Measurements from ENCODE around the gene CPNE7. TPM values are rescaled to one million over a fixed set of nuclear protein-coding genes. Genes with fewer than 3 reads are reported as not detected.

Gene CPNE7
- total RNA-seq (not detected), polyA plus RNA-seq (not detected)
- long read RNA-seq, donor 1, result 0 reads
- long read RNA-seq, donor 2, result 0 reads
- long read RNA-seq, donor 3, result 0 reads
- long read RNA-seq, donor 4, result 0 reads

GRCh38 chr16:89575247-89576152, at the start of gene CPNE7:
TSS of gene CPNE7 (plus strand) at chr16:89575758. CDS start at chr16:89575898, 140 bp downstream.
- WGBS, result 1% methylated on average over 103 of the region's 103 CpGs
- Histone ChIP-seq H3K27ac (ENCODE audit: low read length) (no peak within 1 kb of the TSS), H3K4me1 (ENCODE audit: control insufficient read depth, insufficient read depth, low read length) (no peaks in the 10 kb centered on the region), H3K4me3 (ENCODE audit: low read length) (peak within 1 kb of the TSS; percentile 14), H3K27me3 (ENCODE audit: control insufficient read depth, insufficient read depth) (no peaks in the 10 kb centered on the region), H3K9me3 (ENCODE audit: control insufficient read depth, low read length) (no peaks in the 10 kb centered on the region)
- DNase-seq (no peak), ATAC-seq (peak in 1 of 2 donors; percentile 6)
- intact Hi-C loops (cut with DNase I), result no loop called here

GRCh38 chr16:89529097-89529496, 46.5 kb upstream of the CPNE7 start:
- 87% methylated on average over 16 of the region's 16 CpGs for WGBS
- Histone ChIP-seq H3K27ac (ENCODE audit: low read length) (no peak overlapping the region), H3K4me3 (ENCODE audit: low read length) (no peak overlapping the region), H3K4me1 (ENCODE audit: control insufficient read depth, insufficient read depth, low read length) (no peaks in the 10 kb centered on the region), H3K9me3 (ENCODE audit: control insufficient read depth, low read length) (no peaks in the 10 kb centered on the region), H3K27me3 (ENCODE audit: control insufficient read depth, insufficient read depth) (no peaks in the 10 kb centered on the region)
- no peak for ATAC-seq
- no peak for DNase-seq
- intact Hi-C loops (cut with DNase I), result no loop called here

GRCh38 chr16:89530401-89531381, 44.9 kb upstream of the CPNE7 start:
- Histone ChIP-seq H3K27ac (ENCODE audit: low read length) (no peak overlapping the region), H3K4me1 (ENCODE audit: control insufficient read depth, insufficient read depth, low read length) (peaks cover 2% of the 10 kb centered on the region), H3K27me3 (ENCODE audit: control insufficient read depth, insufficient read depth) (no peaks in the 10 kb centered on the region), H3K9me3 (ENCODE audit: control insufficient read depth, low read length) (no peaks in the 10 kb centered on the region), H3K4me3 (ENCODE audit: low read length) (no peak overlapping the region)
- intact Hi-C loops (cut with DNase I), result no loop called here
- no peak for DNase-seq
- no peak for ATAC-seq
- 89% methylated on average over 37 of the region's 37 CpGs for WGBS

GRCh38 chr16:89531821-89532526, 43.6 kb upstream of the CPNE7 start:
- no peak overlapping the region for H3K27ac ChIP-seq (ENCODE audit: low read length)
- intact Hi-C loops (cut with DNase I), result no loop called here
- no peak overlapping the region for H3K4me3 ChIP-seq (ENCODE audit: low read length)
- H3K9me3 ChIP-seq (ENCODE audit: control insufficient read depth, low read length), result no peaks in the 10 kb centered on the region
- WGBS, result 72% methylated on average over 31 of the region's 31 CpGs
- H3K27me3 ChIP-seq (ENCODE audit: control insufficient read depth, insufficient read depth), result no peaks in the 10 kb centered on the region
- H3K4me1 ChIP-seq (ENCODE audit: control insufficient read depth, insufficient read depth, low read length), result peaks cover 2% of the 10 kb centered on the region
- ATAC-seq, result peak in 1 of 2 donors; percentile 15
- no peak for DNase-seq

GRCh38 chr16:89534252-89534756, 41.3 kb upstream of the CPNE7 start:
- DNase-seq (no peak), ATAC-seq (peak; percentile 47 to 66)
- peak overlapping the region; percentile 22 for H3K27ac ChIP-seq (ENCODE audit: low read length)
- no peak overlapping the region for H3K4me3 ChIP-seq (ENCODE audit: low read length)
- no peaks in the 10 kb centered on the region for H3K9me3 ChIP-seq (ENCODE audit: control insufficient read depth, low read length)
- H3K4me1 ChIP-seq (ENCODE audit: control insufficient read depth, insufficient read depth, low read length), result peaks cover 2% of the 10 kb centered on the region
- 51% methylated on average over 11 of the region's 11 CpGs for WGBS
- H3K27me3 ChIP-seq (ENCODE audit: control insufficient read depth, insufficient read depth), result no peaks in the 10 kb centered on the region
- intact Hi-C loops (cut with DNase I), result no loop called here

GRCh38 chr16:89536371-89536770, 39.2 kb upstream of the CPNE7 start:
- peaks cover 2% of the 10 kb centered on the region for H3K4me1 ChIP-seq (ENCODE audit: control insufficient read depth, insufficient read depth, low read length)
- intact Hi-C loops (cut with DNase I), result no loop called here
- ATAC-seq (no peak), DNase-seq (no peak)
- WGBS, result 95% methylated on average over 24 of the region's 24 CpGs
- H3K27me3 ChIP-seq (ENCODE audit: control insufficient read depth, insufficient read depth), result no peaks in the 10 kb centered on the region
- H3K4me3 ChIP-seq (ENCODE audit: low read length), result no peak overlapping the region
- H3K27ac ChIP-seq (ENCODE audit: low read length), result no peak overlapping the region
- no peaks in the 10 kb centered on the region for H3K9me3 ChIP-seq (ENCODE audit: control insufficient read depth, low read length)

- 85% methylated on average over 36 of the region's 36 CpGs for WGBS
- no peak overlapping the region for H3K27ac ChIP-seq (ENCODE audit: low read length)
- peaks cover 2% of the 10 kb centered on the region for H3K4me1 ChIP-seq (ENCODE audit: control insufficient read depth, insufficient read depth, low read length)
- ATAC-seq (no peak), DNase-seq (peak in 1 of 3 donors; percentile 32)
- intact Hi-C loops (cut with DNase I), result no loop called here
- H3K27me3 ChIP-seq (ENCODE audit: control insufficient read depth, insufficient read depth), result no peaks in the 10 kb centered on the region
- H3K9me3 ChIP-seq (ENCODE audit: control insufficient read depth, low read length), result no peaks in the 10 kb centered on the region
- H3K4me3 ChIP-seq (ENCODE audit: low read length), result no peak overlapping the region
These were observed 38.5 kb upstream of the CPNE7 start for GRCh38 chr16:89536886-89537548.

- ATAC-seq (no peak), DNase-seq (no peak)
- Histone ChIP-seq H3K4me3 (ENCODE audit: low read length) (no peak overlapping the region), H3K27me3 (ENCODE audit: control insufficient read depth, insufficient read depth) (no peaks in the 10 kb centered on the region), H3K27ac (ENCODE audit: low read length) (no peak overlapping the region), H3K4me1 (ENCODE audit: control insufficient read depth, insufficient read depth, low read length) (peaks cover 2% of the 10 kb centered on the region), H3K9me3 (ENCODE audit: control insufficient read depth, low read length) (no peaks in the 10 kb centered on the region)
- WGBS, result 92% methylated on average over 7 of the region's 7 CpGs
- intact Hi-C loops (cut with DNase I), result no loop called here
These were observed 38.0 kb upstream of the CPNE7 start for GRCh38 chr16:89537549-89537925.

- H3K27ac ChIP-seq (ENCODE audit: low read length), result no peak overlapping the region
- no peak for ATAC-seq
- H3K27me3 ChIP-seq (ENCODE audit: control insufficient read depth, insufficient read depth), result no peaks in the 10 kb centered on the region
- 90% methylated on average over 12 of the region's 12 CpGs for whole genome bisulfite sequencing
- intact Hi-C loops (cut with DNase I), result no loop called here
- no peaks in the 10 kb centered on the region for H3K9me3 ChIP-seq (ENCODE audit: control insufficient read depth, low read length)
- peaks cover 2% of the 10 kb centered on the region for H3K4me1 ChIP-seq (ENCODE audit: control insufficient read depth, insufficient read depth, low read length)
- no peak overlapping the region for H3K4me3 ChIP-seq (ENCODE audit: low read length)
- DNase-seq, result no peak
These were observed 37.3 kb upstream of the CPNE7 start for GRCh38 chr16:89538286-89538685.

- ATAC-seq (peak; percentile 23 to 33), DNase-seq (no peak)
- Histone ChIP-seq H3K27me3 (ENCODE audit: control insufficient read depth, insufficient read depth) (no peaks in the 10 kb centered on the region), H3K27ac (ENCODE audit: low read length) (peak overlapping the region; percentile 25), H3K9me3 (ENCODE audit: control insufficient read depth, low read length) (no peaks in the 10 kb centered on the region), H3K4me1 (ENCODE audit: control insufficient read depth, insufficient read depth, low read length) (no peaks in the 10 kb centered on the region), H3K4me3 (ENCODE audit: low read length) (no peak overlapping the region)
- WGBS, result 68% methylated on average over 13 of the region's 13 CpGs
- intact Hi-C loops (cut with DNase I), result no loop called here
These were observed 35.0 kb upstream of the CPNE7 start for GRCh38 chr16:89540557-89540956.
